HepG2 (cell line): ENCODE results near the gene CDHR5. TPM values are rescaled to one million over a fixed set of nuclear protein-coding genes. Genes with fewer than 3 reads are reported as not detected.

Experiments
- ATAC-seq: fragments of 200-7000 bp; cut with Tn5 transposase; 3 replicates; pipeline ENCODE4 v1.9.1; 2020; ENCODE audit warnings: mild to moderate bottlenecking, moderate library complexity
- BruUV-seq: library from RNA; stranded (reverse); fragments of 400-500 nt; replicated peaks from 2 replicates; lab custom pipeline; 2021; lab: Mats Ljungman, UMichigan
- CTCF ChIA-PET: fragments of 300-600 bp; formaldehyde crosslinking; extraction: SDS; loops from one replicate; lab custom pipeline; 2021; ENCODE audit warnings: low total read pairs, inconsistent platforms, low intra/inter-chr PET ratio; lab: Yijun Ruan, JAX
- POLR2A ChIA-PET: fragments of 350-600 bp; sonication (Branson Sonifier 250); formaldehyde crosslinking; loops from one replicate; lab custom pipeline; 2020; ENCODE audit warnings: antibody characterized with exemption, inconsistent platforms; lab: Yijun Ruan, JAX
- DNase-seq: peaks from one replicate; pipeline ENCODE4 v3.0.0-alpha.2; 2015; ENCODE audit warnings: low spot score
- FAIRE-seq: peaks from 3 replicates; lab custom pipeline; 2011; peaks lifted over from hg19 to GRCh38; lab: Jason Lieb, UNC
- H2AFZ ChIP-seq: one replicate; pipeline ENCODE4 v1.6.1; 2011; ENCODE audit warnings: low read length, inconsistent platforms
- H3K27ac ChIP-seq: fragments of 300-600 bp; 3 replicates; pipeline ENCODE4 v1.8.0; 2011; ENCODE audit warnings: mixed run types, mild to moderate bottlenecking, mixed read lengths, low read length, inconsistent platforms; ENCODE audit not compliant: insufficient read depth; ENCODE audit errors: extremely low read length
- H3K27me3 ChIP-seq, 2 experiments: fragments of 200-600 bp in 1 of 2; 2 replicates in 1 of 2; 3 replicates in 1 of 2; pipeline versions ENCODE4 v1.6.0 to v1.8.0; 2011; ENCODE audit warnings: low read length in 2 of 2, mild to moderate bottlenecking in 2 of 2, moderate library complexity in 2 of 2, inconsistent platforms in 1 of 2; ENCODE audit not compliant: insufficient read depth in 2 of 2, control insufficient read depth in 1 of 2
- H3K36me3 ChIP-seq, 2 experiments: fragments of 200-600 bp in 1 of 2; replicated peaks in 1 of 2; 2 replicates in 1 of 2; 3 replicates in 1 of 2; pipeline versions ENCODE4 v1.5.1 to v1.8.0; 2011; ENCODE audit warnings: low read length in 2 of 2, inconsistent platforms in 1 of 2; ENCODE audit not compliant: insufficient read depth in 2 of 2, control insufficient read depth in 1 of 2
- H3K4me1 ChIP-seq: 2 replicates; pipeline ENCODE4 v1.5.1; 2012; ENCODE audit warnings: low read length, inconsistent platforms; ENCODE audit not compliant: insufficient read depth
- H3K4me2 ChIP-seq: 2 replicates; pipeline ENCODE4 v1.6.0; 2011; ENCODE audit warnings: low read depth, low read length, inconsistent platforms
- H3K4me3 ChIP-seq, 3 experiments: fragments of 200-600 bp in 1 of 3; sonication (generic), shearing (Covaris generic) in 1 of 3; replicated peaks in 1 of 3; 2 replicates each; pipeline ENCODE4 v1.5.1; 2011 to 2016; ENCODE audit warnings: low read length in 3 of 3, inconsistent platforms in 2 of 3, low read depth in 2 of 3, mild to moderate bottlenecking in 2 of 3, control low read depth in 1 of 3, mixed read lengths in 1 of 3; ENCODE audit not compliant: insufficient read depth in 1 of 3
- H3K79me2 ChIP-seq: one replicate; pipeline ENCODE4 v1.6.1; 2011; ENCODE audit warnings: low read length, inconsistent platforms; ENCODE audit not compliant: insufficient read depth
- H3K9ac ChIP-seq: 2 replicates; pipeline ENCODE4 v1.6.0; 2011; ENCODE audit warnings: mild to moderate bottlenecking, low read depth, low read length, inconsistent platforms; ENCODE audit not compliant: insufficient read depth
- H3K9me3 ChIP-seq: 2 replicates; pipeline ENCODE4 v1.5.1; 2012; ENCODE audit warnings: mild to moderate bottlenecking, low read length
- H4K20me1 ChIP-seq: 2 replicates; pipeline ENCODE4 v1.6.0; 2011; ENCODE audit warnings: inconsistent platforms, mild to moderate bottlenecking, low read length, moderate library complexity; ENCODE audit not compliant: insufficient read depth
- AGO2 ChIP-seq: fragments of 200-400 bp; formaldehyde crosslinking; optimal IDR thresholded peaks from 2 replicates; pipeline ENCODE3; 2017; ENCODE audit warnings: mild to moderate bottlenecking, low read depth, low read length, moderate library complexity
- CREM ChIP-seq, 2 experiments: sonication (generic) in 1 of 2; formaldehyde crosslinking in 1 of 2; IDR thresholded peaks; 2 replicates each; pipeline versions ENCODE4 v1.4.0 to v1.6.1; 2016 to 2020; ENCODE audit warnings: antibody characterized with exemption in 1 of 2, mild to moderate bottlenecking in 1 of 2, missing genetic modification reagents in 1 of 2
- DNMT3B ChIP-seq: conservative IDR thresholded peaks from 2 replicates; pipeline ENCODE4 v1.6.1; 2016; ENCODE audit warnings: missing biosample characterization, control low read depth
- FOSL2 ChIP-seq: sonication (generic); formaldehyde crosslinking; IDR thresholded peaks from 2 replicates; pipeline ENCODE4 v1.4.0; 2020; ENCODE audit warnings: missing genetic modification reagents
- HMG20B ChIP-seq: conservative IDR thresholded peaks from 2 replicates; pipeline ENCODE4 v1.6.1; 2016; ENCODE audit warnings: missing genetic modification reagents, missing compliant biosample characterization
- ISL2 ChIP-seq: sonication (generic); formaldehyde crosslinking; IDR thresholded peaks from 2 replicates; pipeline ENCODE4 v1.5.0; 2020; ENCODE audit warnings: missing genetic modification reagents
- MATR3 ChIP-seq: sonication (generic); formaldehyde crosslinking; IDR thresholded peaks from 2 replicates; pipeline ENCODE4 v1.4.0; 2020; ENCODE audit warnings: missing genetic modification reagents
- NCOA1 ChIP-seq: sonication (generic); formaldehyde crosslinking; IDR thresholded peaks from 2 replicates; pipeline ENCODE4 v1.9.0; 2021; ENCODE audit warnings: missing genetic modification reagents
- PHF5A ChIP-seq: IDR thresholded peaks from one replicate; pipeline ENCODE4 v1.6.1; 2018; ENCODE audit warnings: low read depth, missing genetic modification reagents; ENCODE audit not compliant: unreplicated experiment
- PHF8 ChIP-seq: sonication (generic); formaldehyde crosslinking; IDR thresholded peaks from 2 replicates; pipeline ENCODE4 v1.5.0; 2020; ENCODE audit warnings: missing genetic modification reagents
- RFXAP ChIP-seq: sonication (generic); formaldehyde crosslinking; IDR thresholded peaks from 2 replicates; pipeline ENCODE4 v1.4.0; 2020; ENCODE audit warnings: missing genetic modification reagents, borderline replicate concordance
- U2AF1 ChIP-seq: fragments of 200-400 bp; formaldehyde crosslinking; optimal IDR thresholded peaks from 2 replicates; pipeline ENCODE3; 2017; ENCODE audit warnings: mild to moderate bottlenecking, low read depth, low read length
- ZFY ChIP-seq: sonication (generic); formaldehyde crosslinking; IDR thresholded peaks from 2 replicates; pipeline ENCODE4 v1.4.0; 2020; ENCODE audit warnings: missing genetic modification reagents
- ZNF44 ChIP-seq: sonication (generic); formaldehyde crosslinking; IDR thresholded peaks from 2 replicates; pipeline ENCODE4 v1.5.1; 2020; ENCODE audit warnings: mild to moderate bottlenecking, missing genetic modification reagents
- ZNF546 ChIP-seq: sonication (generic); formaldehyde crosslinking; conservative IDR thresholded peaks from 2 replicates; pipeline ENCODE4 v1.8.1; 2023; ENCODE audit warnings: mild to moderate bottlenecking, missing genetic modification reagents
- ZNF562 ChIP-seq: sonication (generic); formaldehyde crosslinking; IDR thresholded peaks from 2 replicates; pipeline ENCODE4 v1.8.0; 2022; ENCODE audit warnings: missing genetic modification reagents, borderline replicate concordance
- ZNF678 ChIP-seq: sonication (generic); formaldehyde crosslinking; IDR thresholded peaks from 2 replicates; pipeline ENCODE4 v1.4.0; 2020; ENCODE audit warnings: mild to moderate bottlenecking, missing genetic modification reagents
- WGBS: methylation state at CpG from one replicate; pipeline ENCODE4 v1.1.6; 2017; ENCODE audit warnings: low lambda C conversion rate; 5-methylcytosine and 5-hydroxymethylcytosine counted together
- in situ Hi-C: cut with HindIII; loops from 2 replicates; pipeline ENCODE4 v1.10.0; 2017; ENCODE audit warnings: low pct_unique_long_range_greater_than_20kb; ENCODE audit not compliant: extremely low pct_ligation_motif_present
- intact Hi-C: fragments of 100-400 bp; cut with micrococcal nuclease; formaldehyde crosslinking; loops from one replicate; pipeline ENCODE4 v1.10.0; 2022; ENCODE audit not compliant: unreplicated experiment
- polyA plus RNA-seq, 8 experiments: library from polyadenylated mRNA; depleted of rRNA in 3 of 8; stranded (reverse) in 7 of 8; unstranded in 1 of 8; fragments of >200 nt; fragmentation: Illumina TruSeq in 4 of 8; extraction: Trizol in 4 of 8; gene quantifications; 2 replicates each; pipeline versions ENCODE4 v1.2.1 to v1.2.3, GENCODE V29; 2011 to 2016; ENCODE audit warnings: low read depth in 4 of 8, missing spikeins in 1 of 8, mixed read lengths in 1 of 8; ENCODE audit not compliant: insufficient read depth in 1 of 8
- total RNA-seq, 5 experiments: library from RNA; depleted of rRNA; stranded (reverse); fragments of >200 nt; fragmentation: Illumina TruSeq; extraction: Trizol; gene quantifications; 2 replicates each; pipeline ENCODE4 v1.2.3, GENCODE V29; 2016; ENCODE audit warnings: low read depth in 1 of 5
- TF ChIP-seq, protein P1 (sequence below): sonication (generic); formaldehyde crosslinking; IDR thresholded peaks from 2 replicates; pipeline ENCODE4 v1.4.0; 2020; ENCODE audit warnings: missing genetic modification reagents
- TF ChIP-seq, protein P2 (sequence below): sonication (generic); formaldehyde crosslinking; IDR thresholded peaks from 2 replicates; pipeline ENCODE4 v1.5.0; 2020; ENCODE audit warnings: missing genetic modification reagents

The CDHR5 gene
- total and polyA plus RNA-seq, 2 of the 13 experiments (the other 11 are each of a cell fraction or from before 2014, with no cell fraction given), result 0.46 to 0.71 TPM

DNA sequence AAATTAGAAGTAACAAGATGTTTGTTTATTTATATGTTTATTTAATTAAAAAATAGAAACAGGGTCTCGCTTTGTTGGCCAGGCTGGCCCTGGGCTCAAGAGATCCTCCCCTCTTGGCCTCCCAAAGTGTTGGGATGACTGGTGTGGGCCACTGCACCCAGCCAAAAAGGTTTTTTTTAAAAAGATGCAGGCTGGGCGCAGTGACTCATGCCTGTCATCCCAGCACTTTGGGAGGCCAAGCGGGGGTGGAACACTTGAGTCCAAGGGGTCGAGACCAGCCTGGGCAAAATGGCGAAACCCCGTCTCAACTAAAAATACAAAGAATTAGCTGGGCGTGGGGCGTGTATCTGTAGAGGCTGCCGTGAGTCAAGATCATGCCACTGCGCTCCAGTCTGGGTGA lies 25.7 kb upstream of the CDHR5 start:
- in situ Hi-C loops (no loop called here), intact Hi-C loops (loop anchor here (10.0 kb wide), 1 partner anchor 54 kb away; the partner anchor contains the start of gene EPS8L2)
- BruUV-seq, result no TSS peak
- FAIRE-seq (no peak), DNase-seq (no peak), ATAC-seq (no peak)
- Histone ChIP-seq H3K36me3 (peaks cover 4 to 19% of the 10 kb centered on the region in 2 experiments; a peak in 4 of 5 replicates), H3K4me2 (no peak overlapping the region), H3K9ac (no peak overlapping the region), H4K20me1 (peaks cover 5% of the 10 kb centered on the region; the same call in 1 of the 2 replicates), H3K4me3 (no peak overlapping the region), H3K79me2 (no peaks in the 10 kb centered on the region), H3K27me3 (no peaks in the 10 kb centered on the region), H3K9me3 (no peaks in the 10 kb centered on the region), H3K27ac (no peak overlapping the region), H3K4me1 (peaks cover 27% of the 10 kb centered on the region), H2AFZ (no peak overlapping the region)
- WGBS, result 99% methylated on average over 10 of the region's 10 CpGs
- CTCF ChIA-PET, result no interaction called here
- TF ChIP-seq, protein P1, sequence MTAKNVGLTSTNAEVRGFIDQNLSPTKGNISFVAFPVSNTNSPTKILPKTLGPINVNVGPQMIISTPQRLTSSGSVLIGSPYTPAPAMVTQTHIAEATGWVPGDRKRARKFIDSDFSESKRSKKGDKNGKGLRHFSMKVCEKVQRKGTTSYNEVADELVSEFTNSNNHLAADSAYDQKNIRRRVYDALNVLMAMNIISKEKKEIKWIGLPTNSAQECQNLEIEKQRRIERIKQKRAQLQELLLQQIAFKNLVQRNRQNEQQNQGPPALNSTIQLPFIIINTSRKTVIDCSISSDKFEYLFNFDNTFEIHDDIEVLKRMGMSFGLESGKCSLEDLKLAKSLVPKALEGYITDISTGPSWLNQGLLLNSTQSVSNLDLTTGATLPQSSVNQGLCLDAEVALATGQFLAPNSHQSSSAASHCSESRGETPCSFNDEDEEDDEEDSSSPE (CRISPR knock-in tag), result no peak
- TF ChIP-seq ZNF562 (CRISPR knock-in tag) (no peak), ZFY (no peak), AGO2 (no peak), MATR3 (no peak), HMG20B (CRISPR knock-in tag) (no peak), DNMT3B (no peak), ZNF546 (CRISPR knock-in tag) (no peak), RFXAP (CRISPR knock-in tag) (no peak), PHF8 (no peak), PHF5A (no peak), ISL2 (CRISPR knock-in tag) (no peak), NCOA1 (CRISPR knock-in tag) (no peak), ZNF44 (CRISPR knock-in tag) (no peak), ZNF678 (no peak), CREM (IDR thresholded peaks at IDR 0.05) (no peak), CREM (CRISPR knock-in tag; IDR thresholded peaks at IDR 0.05) (no peak), U2AF1 (no peak), FOSL2 (CRISPR knock-in tag) (no peak)
- TF ChIP-seq, protein P2, sequence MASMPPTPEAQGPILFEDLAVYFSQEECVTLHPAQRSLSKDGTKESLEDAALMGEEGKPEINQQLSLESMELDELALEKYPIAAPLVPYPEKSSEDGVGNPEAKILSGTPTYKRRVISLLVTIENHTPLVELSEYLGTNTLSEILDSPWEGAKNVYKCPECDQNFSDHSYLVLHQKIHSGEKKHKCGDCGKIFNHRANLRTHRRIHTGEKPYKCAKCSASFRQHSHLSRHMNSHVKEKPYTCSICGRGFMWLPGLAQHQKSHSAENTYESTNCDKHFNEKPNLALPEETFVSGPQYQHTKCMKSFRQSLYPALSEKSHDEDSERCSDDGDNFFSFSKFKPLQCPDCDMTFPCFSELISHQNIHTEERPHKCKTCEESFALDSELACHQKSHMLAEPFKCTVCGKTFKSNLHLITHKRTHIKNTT, result no peak
- POLR2A ChIA-PET, result no interaction called here
